COLO829 (cell line): ENCODE results near the gene MAMLD1.
"Not testable (repeated sequence)": the region's sequence is repeated elsewhere in the genome, so short reads cannot be mapped to it uniquely, and the experiment has no call there.

ENCODE experiments used
- DNase-seq: peaks from one replicate; pipeline ENCODE4 v3.0.0; 2012; ENCODE audit warnings: low spot score

MAMLD1 gene

DNA sequence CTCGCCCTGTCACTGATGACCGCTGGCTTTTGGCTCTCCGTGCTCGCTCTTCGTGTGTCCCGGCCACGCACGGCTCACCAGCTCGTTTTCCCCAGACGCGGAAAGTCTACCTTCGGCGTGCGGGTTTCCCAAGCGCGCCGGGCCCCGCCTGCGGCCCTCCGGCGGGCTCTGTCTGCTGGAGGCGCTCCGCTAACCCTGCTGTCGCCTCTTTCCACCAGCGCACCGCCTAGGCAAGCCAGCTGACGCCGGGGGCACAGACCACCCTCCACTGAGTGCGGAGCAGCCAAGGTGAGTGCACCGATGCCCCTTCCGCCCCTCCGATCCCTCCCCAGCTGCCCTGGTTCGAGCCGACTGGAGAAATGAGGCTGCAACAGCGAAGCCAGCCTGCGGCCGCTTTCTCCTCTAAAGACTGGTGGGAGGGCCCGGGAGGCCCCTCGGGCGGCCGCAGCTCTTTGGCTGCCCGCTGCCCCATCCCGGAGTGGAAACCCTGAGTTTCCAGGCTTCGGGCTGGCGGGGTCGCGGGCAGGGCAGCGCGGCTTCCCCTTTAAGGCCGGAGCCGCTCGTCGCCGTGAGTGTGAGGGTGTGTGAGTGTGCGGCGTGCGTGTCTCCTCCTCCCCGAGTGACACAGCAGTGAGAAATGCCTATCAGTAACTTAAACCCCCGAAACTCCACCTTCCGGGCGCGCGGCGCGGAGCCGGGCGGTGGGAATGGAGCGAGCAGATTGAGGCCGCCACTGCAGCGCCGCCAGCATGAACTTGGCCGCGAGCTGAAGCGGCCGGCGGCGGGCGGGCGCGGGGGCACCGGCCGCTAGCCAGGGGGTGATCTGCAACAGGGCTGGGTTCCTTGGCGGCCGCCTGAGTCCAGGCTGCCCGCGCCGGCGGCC, at the start of gene MAMLD1:
Gene MAMLD1, plus strand, starts transcription at position 719 of the 883 bp plus-strand sequence. CDS start 82,200 bp downstream, outside the sequence.
- DNase-seq: peak; percentile 19

DNA sequence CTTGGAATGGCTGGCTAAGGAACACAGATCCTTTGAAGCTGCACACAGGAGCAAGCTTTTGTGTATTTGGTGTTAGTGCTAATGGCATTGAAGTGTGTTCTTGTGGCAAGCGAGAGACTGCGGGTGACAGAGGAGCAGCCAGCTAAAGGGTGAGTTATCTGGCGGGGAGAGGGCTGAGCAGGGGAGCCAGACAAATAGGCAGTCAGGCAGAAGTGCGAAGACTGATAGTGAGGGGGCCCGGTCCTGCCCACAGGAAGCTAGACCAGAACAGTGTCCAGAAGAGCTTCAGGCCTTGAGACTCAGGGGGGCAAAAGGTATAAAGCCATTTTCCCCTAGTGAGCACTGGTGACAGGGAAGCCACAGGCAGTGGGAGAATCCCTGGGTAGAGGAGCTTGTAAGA, 49.6 kb upstream of the MAMLD1 start:
- no peak for DNase-seq

GRCh38 chrX:150314186-150314585, 48.9 kb upstream of the MAMLD1 start:
- DNase-seq: no peak

- DNase-seq: no peak
Measured at GRCh38 chrX:150316564-150316963, 46.6 kb upstream of the MAMLD1 start.

GRCh38 chrX:150323020-150323419, 40.1 kb upstream of the MAMLD1 start:
- no peak for DNase-seq

GRCh38 chrX:150324035-150324728, 38.9 kb upstream of the MAMLD1 start:
- DNase-seq: peak; percentile 55

DNA sequence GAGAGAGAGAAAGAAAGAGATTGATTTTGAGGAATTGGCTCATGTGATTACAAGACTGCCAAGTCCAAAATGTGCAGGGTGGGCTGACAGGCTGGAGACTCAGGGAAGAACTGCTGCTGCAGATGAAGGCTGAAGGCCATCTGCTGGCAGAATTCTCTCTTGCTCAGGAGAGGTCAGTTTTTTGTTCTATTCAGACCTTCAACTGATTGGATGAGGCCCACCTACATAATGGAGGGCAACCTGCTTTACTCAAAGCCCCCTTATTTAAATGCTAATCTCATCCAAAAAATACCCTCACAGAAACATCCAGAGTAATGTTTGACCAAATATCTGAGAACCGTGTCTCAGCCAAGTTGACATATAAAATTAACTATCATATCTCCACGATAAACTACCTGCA, 38.2 kb upstream of the MAMLD1 start:
- no peak for DNase-seq

GRCh38 chrX:150326541-150327247, 36.4 kb upstream of the MAMLD1 start:
- no peak for DNase-seq

DNA sequence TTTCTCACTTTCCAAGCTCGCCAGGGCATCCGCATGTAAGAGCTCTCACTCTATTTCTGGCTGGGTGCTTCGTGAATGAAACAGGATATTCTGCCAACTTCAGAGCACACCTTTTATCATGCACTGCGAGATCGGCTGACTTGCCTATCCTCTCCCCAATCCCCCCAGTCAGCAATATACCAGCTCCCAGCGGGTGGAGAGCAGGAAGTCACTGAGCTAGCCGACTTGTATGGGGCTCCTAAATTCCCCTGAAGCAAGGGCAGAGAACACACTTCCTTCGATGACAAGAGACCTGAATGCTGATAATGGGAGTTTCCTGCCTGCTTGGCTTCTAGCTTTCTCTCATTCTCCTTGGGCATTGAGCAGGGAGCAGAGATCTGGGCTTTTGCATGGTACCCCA, 33.8 kb upstream of the MAMLD1 start:
- no peak for DNase-seq

DNA sequence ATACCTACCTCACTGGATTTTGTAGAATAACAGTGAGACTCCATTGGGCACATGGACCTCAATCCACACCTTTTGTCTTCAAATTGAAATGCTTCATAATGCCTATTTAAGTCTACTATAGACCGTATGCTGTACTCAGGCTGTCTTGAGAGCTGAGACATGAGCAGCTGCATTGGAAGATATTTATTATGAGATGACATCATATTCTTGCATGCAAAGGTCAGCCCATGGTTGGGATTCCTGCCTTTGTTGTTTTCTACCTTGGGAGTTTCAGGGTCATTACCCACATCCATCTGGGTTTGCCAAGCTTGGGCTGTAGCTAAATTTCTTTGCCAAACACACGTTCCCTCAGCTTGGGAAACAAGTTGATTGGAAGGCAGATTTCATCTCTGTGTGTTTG, 33.2 kb upstream of the MAMLD1 start:
- no peak for DNase-seq

DNA sequence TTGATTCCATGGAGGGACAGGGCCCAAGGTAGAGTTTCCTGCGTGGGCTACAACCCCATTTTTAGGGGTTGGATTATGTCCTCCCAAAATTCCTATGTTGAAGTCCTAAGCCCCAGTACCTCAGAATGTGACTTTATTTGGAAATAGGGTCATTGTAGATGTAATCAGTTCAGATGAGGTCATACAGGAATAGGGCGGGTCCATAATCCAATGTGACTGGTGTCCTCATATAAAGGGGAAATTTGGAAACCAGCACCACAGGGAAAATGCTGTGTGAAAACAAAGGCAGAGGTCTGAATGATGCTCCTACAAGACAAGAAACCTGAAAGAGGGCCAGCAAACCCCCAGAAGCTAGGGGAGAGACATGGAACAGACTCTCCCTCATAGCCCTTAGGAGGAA, 31.1 kb upstream of the MAMLD1 start:
- DNase-seq: no peak

GRCh38 chrX:150334100-150334499, 29.0 kb upstream of the MAMLD1 start:
- no peak for DNase-seq

DNA sequence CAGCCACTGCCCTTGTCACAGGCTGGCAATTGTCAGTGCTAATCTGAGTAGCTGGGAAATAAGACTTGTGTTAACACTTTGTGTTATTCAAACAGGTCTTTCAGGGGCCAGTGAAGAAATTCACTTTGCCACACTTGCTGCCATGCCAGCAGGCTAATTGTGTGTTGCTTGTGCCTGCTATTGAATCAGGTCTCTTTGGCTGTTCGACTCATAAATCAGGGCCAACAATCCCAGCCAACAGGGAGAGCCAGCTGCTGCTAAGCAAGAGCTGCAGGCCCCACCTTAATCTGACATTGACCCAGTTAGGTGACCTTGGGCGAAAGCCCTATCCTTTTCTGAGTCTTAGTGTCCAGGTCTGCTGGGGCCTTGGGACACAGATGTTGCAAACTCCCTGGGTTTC, 28.1 kb upstream of the MAMLD1 start:
- no peak for DNase-seq

GRCh38 chrX:150337026-150337425, 26.1 kb upstream of the MAMLD1 start:
- DNase-seq: no peak

DNA sequence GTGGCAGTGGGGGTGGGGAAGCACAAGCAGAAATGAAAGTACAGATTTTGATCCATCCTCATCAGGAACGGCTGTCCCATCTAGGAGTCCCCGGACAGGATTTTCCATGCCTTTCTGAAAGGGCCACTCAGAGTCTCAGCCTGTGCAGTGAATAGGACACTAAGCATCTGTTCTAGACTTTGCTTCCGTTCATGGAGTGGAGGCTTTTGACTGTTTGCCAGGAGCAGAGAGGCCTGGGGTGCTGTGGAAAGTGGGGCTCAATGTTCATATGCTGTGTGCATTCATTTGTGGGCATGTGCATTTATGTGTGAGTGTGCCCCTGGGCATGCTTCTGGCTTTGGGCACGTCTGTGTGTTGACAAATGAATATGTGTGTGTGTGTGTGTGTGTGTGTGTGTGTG, 25.6 kb upstream of the MAMLD1 start:
- DNase-seq: no peak

- DNase-seq: no peak
Measured at GRCh38 chrX:150338615-150339014, 24.5 kb upstream of the MAMLD1 start.

DNA sequence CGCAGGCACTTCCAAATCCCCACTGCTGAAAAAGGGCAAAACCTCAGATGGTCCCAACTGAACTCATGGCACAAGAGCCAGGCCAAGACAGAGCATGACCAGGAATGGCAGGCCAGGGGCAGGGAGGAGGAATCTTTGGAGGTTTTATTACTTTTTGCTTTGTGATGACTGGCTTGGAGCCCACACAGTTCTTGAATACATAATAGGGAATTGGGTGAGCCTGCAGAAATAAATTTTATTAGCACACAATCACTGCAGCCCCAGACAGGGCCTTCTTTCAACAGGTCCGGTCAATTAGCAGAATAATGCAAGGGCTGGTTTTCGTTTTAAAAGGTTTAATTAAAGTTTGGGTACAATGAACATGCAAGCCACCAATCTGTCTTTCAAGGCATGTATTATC, 23.4 kb upstream of the MAMLD1 start:
- DNase-seq: no peak

GRCh38 chrX:150340326-150340725, 22.8 kb upstream of the MAMLD1 start:
- not testable (repeated sequence) for DNase-seq

- no peak for DNase-seq
Measured at GRCh38 chrX:150347471-150347870, 15.6 kb upstream of the MAMLD1 start.

DNA sequence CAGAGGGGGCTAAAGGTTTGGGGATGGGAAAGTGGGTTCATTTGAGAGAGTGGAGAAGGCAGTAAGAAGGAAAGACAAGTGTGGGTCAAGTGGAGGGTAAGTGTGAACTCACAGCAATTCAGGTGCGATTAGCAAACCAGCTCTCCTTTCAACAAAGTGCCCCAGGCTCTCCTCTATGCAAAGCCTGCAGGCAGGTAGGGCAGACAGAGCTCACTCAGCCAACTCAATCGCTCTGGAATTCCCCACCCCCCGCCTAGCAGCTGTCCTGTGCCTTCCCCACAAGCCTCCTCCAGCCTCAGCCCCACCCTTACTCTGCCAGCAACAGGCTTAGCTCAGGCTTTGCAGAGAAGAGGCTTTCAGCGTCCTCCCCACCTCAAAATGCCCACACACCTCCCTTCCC, 14.8 kb upstream of the MAMLD1 start:
- no peak for DNase-seq

- no peak for DNase-seq
Measured at GRCh38 chrX:150352114-150352513, 11.0 kb upstream of the MAMLD1 start.

- no peak for DNase-seq
Measured at GRCh38 chrX:150352581-150352980, 10.5 kb upstream of the MAMLD1 start.

DNA sequence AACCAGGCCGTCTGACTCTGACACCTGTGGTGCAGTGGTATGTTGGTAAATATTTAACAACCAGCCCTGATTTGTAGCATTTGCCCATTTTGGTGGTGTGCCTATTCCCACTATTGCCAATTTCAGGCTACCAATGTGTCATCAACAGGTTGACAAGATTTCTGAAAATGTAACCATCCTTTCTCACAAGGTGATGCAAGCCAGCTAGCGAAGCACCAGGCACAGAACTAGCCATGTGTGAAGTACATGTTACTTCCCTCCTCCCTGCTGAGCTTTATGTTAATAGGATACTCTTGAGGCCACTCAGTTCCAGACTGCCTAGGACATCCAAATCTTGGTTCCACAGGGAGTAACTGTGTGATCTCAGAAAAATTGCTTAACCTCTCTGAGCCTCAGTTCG, 7.2 kb upstream of the MAMLD1 start:
- no peak for DNase-seq
